Progenitor cell of endocrine pancreas (in vitro differentiated cells): ENCODE data around the gene GNLY. TPM values are rescaled to one million over a fixed set of nuclear protein-coding genes. Genes with fewer than 3 reads are reported as not detected.

Experiments
- DNase-seq: peaks from one replicate; pipeline ENCODE4 v3.0.0; 2021; ENCODE audit warnings: low spot score; ENCODE audit not compliant: unreplicated experiment
- H3K27ac Mint-ChIP-seq: 2 replicates; pipeline ENCODE4 v1.8.0; 2021; ENCODE audit warnings: mild to moderate bottlenecking, moderate library complexity, mixed read lengths
- H3K27me3 Mint-ChIP-seq: 2 replicates; pipeline ENCODE4 v1.8.0; 2021; ENCODE audit warnings: mixed read lengths
- H3K36me3 Mint-ChIP-seq: 2 replicates; pipeline ENCODE4 v1.8.0; 2022; ENCODE audit warnings: mixed read lengths; ENCODE audit not compliant: insufficient read depth
- H3K4me1 Mint-ChIP-seq: 2 replicates; pipeline ENCODE4 v1.8.0; 2021; ENCODE audit warnings: low read depth, mixed read lengths
- H3K4me3 Mint-ChIP-seq: 2 replicates; pipeline ENCODE4 v1.8.0; 2021; ENCODE audit warnings: low read depth, mild to moderate bottlenecking, moderate library complexity, mixed read lengths
- H3K9me3 Mint-ChIP-seq: 2 replicates; pipeline ENCODE4 v1.8.0; 2021; ENCODE audit warnings: low read depth, mixed read lengths
- CTCF ChIP-seq: fragments of 200-600 bp; sonication (generic); IDR thresholded peaks from one replicate; pipeline ENCODE4 v1.5.0; 2021; ENCODE audit warnings: antibody characterized with exemption, mild to moderate bottlenecking; ENCODE audit not compliant: unreplicated experiment
- long read RNA-seq: library from polyadenylated mRNA; unstranded; transcript quantifications from one replicate; pipeline ENCODE4 v2.0.0, GENCODE V29; 2020
- total RNA-seq: library from RNA; stranded (reverse); gene quantifications from 2 replicates; pipeline ENCODE4 v1.2.1, GENCODE V29; 2021

The GNLY gene
- not detected in 2 replicates for total RNA-seq
- long read RNA-seq, result 0 reads

- DNase-seq, result no peak
These were observed at the start of gene GNLY for GRCh38 chr2:85694052-85695025. Gene GNLY, plus strand, starts transcription at chr2:85694358. Its CDS starts 61 bp downstream, at chr2:85694419.

GRCh38 chr2:85644909-85645308, 49.2 kb upstream of the GNLY start:
- Mint-ChIP-seq H3K27ac (no peak overlapping the region), H3K36me3 (peaks cover 29% of the 10 kb centered on the region), H3K27me3 (no peaks in the 10 kb centered on the region), H3K4me1 (no peaks in the 10 kb centered on the region), H3K4me3 (no peak overlapping the region), H3K9me3 (no peaks in the 10 kb centered on the region)
- no peak for DNase-seq
- no peak for TF ChIP-seq CTCF

More at GRCh38 chr2:85694052-85695025, at the start of gene GNLY:
- Mint-ChIP-seq H3K27me3 (peaks cover 16% of the 10 kb centered on the region), H3K4me1 (no peaks in the 10 kb centered on the region), H3K36me3 (no peaks in the 10 kb centered on the region), H3K4me3 (no peak within 1 kb of the TSS), H3K9me3 (no peaks in the 10 kb centered on the region), H3K27ac (peak within 1 kb of the TSS; percentile 52)
- TF ChIP-seq CTCF, result no peak

- no peak for DNase-seq
- Mint-ChIP-seq H3K27me3 (no peaks in the 10 kb centered on the region), H3K4me1 (no peaks in the 10 kb centered on the region), H3K9me3 (no peaks in the 10 kb centered on the region), H3K4me3 (no peak overlapping the region), H3K27ac (no peak overlapping the region), H3K36me3 (peaks cover 26% of the 10 kb centered on the region)
- TF ChIP-seq CTCF, result no peak
These were observed 48.0 kb upstream of the GNLY start for GRCh38 chr2:85646166-85646565.

GRCh38 chr2:85647823-85648526, 46.2 kb upstream of the GNLY start:
- Mint-ChIP-seq H3K27ac (no peak overlapping the region), H3K4me1 (no peaks in the 10 kb centered on the region)

More at GRCh38 chr2:85647823-85648526, 46.2 kb upstream of the GNLY start:
- no peak for DNase-seq
- H3K9me3 Mint-ChIP-seq, result no peaks in the 10 kb centered on the region
- H3K27me3 Mint-ChIP-seq, result no peaks in the 10 kb centered on the region
- peaks cover 18% of the 10 kb centered on the region for H3K36me3 Mint-ChIP-seq
- no peak for TF ChIP-seq CTCF
- no peak overlapping the region for H3K4me3 Mint-ChIP-seq
